HG02588 (cell line): ENCODE measurements around the gene MYCN.
"Not testable (repeated sequence)": the region's sequence is repeated elsewhere in the genome, so short reads cannot be mapped to it uniquely, and the experiment has no call there.

Source experiments
- ATAC-seq: cut with Tn5 transposase; IDR thresholded peaks from one replicate; pipeline ENCODE4 v1.9.1; 2021; ENCODE audit warnings: mild to moderate bottlenecking, moderate library complexity; ENCODE audit not compliant: unreplicated experiment

The MYCN gene

DNA sequence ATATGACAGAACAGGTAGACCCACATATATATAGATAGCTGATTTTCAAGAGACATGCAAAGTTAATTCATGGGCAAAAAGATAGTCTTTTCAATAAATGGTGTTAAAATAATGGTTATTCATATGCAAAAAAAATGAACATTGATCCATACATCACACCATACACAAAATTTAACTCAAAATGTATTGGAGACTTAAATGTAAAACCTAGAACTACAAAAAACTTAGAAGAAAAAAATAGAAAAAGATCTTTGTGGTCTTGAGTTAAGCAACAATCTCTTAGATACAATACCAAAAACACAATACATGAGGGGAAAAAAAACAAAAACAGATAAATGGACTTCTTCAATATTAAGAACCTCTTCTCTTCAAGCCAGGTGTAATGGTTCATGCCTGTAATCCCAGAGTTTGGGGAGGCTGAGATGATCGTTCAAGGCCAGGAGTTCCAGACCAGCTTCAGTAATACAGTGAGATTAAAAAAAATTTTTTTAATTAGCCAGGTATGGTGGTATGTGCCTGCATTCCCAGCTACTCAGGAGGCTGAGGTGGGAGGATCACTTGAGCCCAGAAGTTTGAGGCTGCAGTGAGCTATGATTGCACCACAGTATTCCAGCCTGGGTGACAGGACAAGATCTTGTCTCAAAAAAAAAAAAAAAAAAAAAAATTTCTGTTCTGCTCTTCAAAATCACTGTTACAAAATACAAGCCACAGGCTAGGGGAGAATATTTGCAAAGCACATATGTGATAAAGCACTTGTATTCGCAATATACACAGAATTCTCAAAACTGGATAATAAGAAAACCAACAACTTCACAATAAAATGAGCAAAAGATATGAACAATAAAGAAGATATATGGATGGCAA lies 32.7 kb upstream of the MYCN start:
- no peak for ATAC-seq

GRCh38 chr2:15908371-15908770 lies 32.0 kb upstream of the MYCN start:
- ATAC-seq: no peak

DNA sequence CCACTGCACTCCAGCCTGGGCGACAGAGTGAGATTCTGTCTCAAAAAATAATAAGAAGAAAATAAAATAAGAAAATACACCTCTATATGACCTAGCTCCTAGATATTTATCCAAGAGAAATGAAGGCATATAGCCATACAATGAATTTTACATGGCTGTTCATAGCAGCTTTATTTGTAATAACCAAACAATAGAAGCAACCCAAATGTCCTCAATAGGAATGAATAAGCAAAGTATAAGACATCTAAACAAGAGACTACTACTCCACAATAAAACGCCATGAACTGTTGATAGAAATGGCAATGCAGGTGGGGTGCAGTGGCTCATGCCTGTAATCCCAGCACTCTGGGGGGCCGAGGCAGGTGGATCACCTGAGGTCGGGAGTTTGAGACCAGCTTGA lies 31.2 kb upstream of the MYCN start:
- no peak for ATAC-seq

- no peak for ATAC-seq
These were observed 30.6 kb upstream of the MYCN start for GRCh38 chr2:15909736-15910135.

- ATAC-seq: not testable (repeated sequence)
These were observed 29.1 kb upstream of the MYCN start for GRCh38 chr2:15911270-15911669.

DNA sequence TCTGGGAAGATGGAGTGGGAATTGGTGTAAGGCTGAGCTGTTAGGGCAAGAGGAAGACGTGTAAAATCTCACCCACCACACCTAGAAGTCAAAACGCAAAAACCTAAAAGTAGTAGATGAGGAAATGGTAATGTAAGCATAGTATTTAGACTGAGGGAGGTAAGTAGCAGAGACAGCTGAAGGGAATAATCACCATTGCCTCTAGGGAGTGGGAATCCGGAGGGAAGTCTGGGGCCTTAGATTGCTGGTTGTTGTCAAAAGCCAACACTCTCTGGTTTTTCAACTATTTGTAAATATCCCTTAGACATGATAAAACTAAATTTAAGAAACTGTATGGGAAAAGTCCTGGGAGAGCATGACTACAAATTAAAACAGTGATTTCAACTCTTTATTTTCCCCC lies 28.7 kb upstream of the MYCN start:
- no peak for ATAC-seq

- no peak for ATAC-seq
These were observed 28.1 kb upstream of the MYCN start for GRCh38 chr2:15912203-15912602.

- ATAC-seq: no peak
These were observed 27.2 kb upstream of the MYCN start for GRCh38 chr2:15913146-15913545.

DNA sequence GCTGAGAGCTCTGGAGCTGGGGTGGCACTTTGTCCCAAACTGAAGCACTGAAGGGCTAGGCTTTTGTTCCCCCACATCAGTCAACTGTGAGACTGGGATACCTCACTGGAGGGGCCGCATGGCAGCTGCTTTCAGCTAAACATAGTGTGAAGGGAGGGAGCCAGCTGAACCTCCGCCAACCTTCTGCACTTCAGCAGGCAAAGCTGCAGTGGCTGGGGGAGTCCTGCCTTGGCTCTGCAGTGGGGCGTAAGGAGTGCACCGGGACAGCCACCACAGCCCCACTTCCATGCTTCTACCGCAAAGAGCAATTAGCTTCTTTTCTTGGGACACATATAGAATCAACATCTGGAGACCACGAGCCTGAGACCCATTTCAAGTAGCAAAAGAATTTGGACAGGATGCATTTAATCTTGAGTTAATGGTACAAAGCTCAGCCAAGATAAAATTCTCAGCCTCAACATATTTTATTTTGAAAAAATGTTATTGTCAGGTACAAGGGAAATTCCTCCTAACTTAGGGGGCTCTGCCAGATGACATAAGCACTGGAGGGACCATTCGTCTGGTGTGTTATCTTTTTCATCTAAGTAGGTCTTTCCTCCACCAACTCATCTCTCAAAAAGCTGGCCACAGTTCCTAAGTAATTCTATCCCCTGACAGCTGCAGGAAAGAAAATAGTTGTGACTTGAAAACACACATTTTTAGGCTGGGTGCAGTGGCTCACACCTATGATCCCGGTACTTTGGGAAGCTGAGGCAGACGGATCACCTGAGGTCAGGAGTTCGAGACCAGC lies 25.6 kb upstream of the MYCN start:
- ATAC-seq: no peak

DNA sequence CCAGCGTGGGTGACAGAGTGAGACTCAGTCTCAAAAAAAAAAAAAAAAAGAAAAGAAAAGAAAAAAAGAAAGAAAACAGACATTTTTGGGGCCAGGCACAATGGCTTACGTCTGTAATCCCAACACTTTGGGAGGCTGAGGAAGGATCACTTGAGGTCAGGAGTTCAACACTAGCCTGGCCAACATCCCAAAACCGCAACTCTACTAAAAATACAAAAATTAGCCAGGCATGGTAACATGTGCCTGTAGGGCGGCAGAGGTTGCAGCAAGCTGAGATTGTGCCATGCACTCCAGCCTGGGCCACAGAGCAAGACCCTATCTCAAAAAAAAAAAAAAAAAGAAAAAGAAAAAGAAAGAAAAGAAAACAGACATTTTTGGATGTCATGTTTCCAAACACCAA lies 24.8 kb upstream of the MYCN start:
- not testable (repeated sequence) for ATAC-seq

GRCh38 chr2:15916336-15916735 lies 24.0 kb upstream of the MYCN start:
- ATAC-seq: no peak

DNA sequence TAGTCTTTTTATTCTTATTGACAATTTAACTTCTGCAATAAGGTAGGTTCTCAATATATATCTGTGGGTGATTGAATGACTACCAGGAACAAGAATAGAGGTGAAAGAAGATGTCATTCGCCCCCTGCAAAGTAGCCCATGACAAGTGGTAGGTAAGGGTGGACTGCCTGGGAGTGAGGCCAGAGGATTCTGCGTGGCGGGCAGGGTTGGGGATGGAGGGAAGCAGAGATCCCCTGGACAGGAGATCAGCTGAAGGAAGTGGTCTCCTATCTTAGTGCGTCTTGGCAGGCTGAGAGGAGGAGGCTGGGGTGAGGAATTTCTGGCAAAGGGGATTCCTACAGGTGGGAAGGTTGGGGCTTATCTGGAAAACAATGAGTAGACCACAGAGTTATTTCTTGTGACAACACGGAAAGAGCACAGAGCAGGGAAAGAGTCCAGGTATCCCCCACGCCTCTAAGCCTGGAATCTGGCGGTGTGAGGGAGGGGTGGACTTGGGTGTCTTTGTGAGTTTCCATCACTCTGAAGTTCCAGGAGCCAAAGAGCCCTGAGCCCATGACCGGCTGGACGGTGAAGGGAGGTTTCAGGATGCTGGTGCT lies 21.5 kb upstream of the MYCN start:
- no peak for ATAC-seq

GRCh38 chr2:15919716-15920434 lies 20.5 kb upstream of the MYCN start:
- ATAC-seq: no peak

- no peak for ATAC-seq
These were observed 19.7 kb upstream of the MYCN start for GRCh38 chr2:15920696-15921095.

DNA sequence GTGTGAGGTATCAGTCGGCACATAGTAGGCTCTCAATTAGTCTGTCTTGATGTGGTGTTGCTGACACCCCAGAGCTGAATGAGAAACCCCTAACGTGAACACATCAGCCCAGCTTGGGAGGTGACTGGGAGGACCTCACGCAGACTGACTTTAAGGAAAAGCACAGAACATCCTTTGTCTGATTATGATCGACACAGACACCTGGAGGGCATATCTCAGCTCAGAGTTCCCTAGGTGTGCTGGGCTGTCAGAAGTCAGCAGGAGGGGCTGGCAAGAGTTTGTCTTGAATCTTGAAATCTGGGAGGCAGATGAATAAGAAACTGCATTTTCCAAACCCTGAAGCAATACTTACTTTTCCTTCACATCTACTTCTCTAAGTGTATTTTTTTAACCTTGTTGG lies 16.8 kb upstream of the MYCN start:
- no peak for ATAC-seq

- ATAC-seq: no peak
These were observed 14.5 kb upstream of the MYCN start for GRCh38 chr2:15925819-15926218.

DNA sequence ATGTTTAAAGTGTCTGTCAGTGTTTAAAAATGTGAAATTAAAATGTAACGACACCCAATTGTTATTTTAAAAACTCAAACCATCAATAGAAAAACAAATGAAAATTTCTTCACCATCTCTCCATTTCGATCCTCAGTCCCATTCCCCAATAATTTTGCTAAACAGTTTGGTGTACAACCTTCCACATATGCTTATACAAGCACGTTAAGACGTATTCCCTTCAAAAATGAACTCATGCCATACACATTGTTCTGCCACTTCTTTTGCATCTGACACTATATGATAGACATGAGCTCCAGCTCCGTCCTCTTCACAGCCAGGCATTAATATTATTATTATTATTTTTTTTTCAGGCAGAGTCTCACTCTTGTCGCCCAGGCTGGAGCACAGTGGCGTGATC lies 14.1 kb upstream of the MYCN start:
- no peak for ATAC-seq

- ATAC-seq: no peak
These were observed 12.7 kb upstream of the MYCN start for GRCh38 chr2:15927551-15928218.

- not testable (repeated sequence) for ATAC-seq
These were observed 11.3 kb upstream of the MYCN start for GRCh38 chr2:15929008-15929407.

GRCh38 chr2:15929861-15930260 lies 10.5 kb upstream of the MYCN start:
- ATAC-seq: no peak
